Measurements from ENCODE around the gene INSYN2B.

INSYN2B gene

GRCh38 chr5:169914766-169915165 lies 65.5 kb downstream of the INSYN2B start:
- Histone ChIP-seq H3K36me3 (ENCODE audit: low read length) (no peaks in the 10 kb centered on the region), H3K4me2 (ENCODE audit: low read depth, low read length, poor library complexity, severe bottlenecking) (no peak overlapping the region), H3K9ac (ENCODE audit: low read length) (no peak overlapping the region), H3K27ac (ENCODE audit: low read depth, low read length) (no peak overlapping the region), H3K9me3 (ENCODE audit: insufficient read depth, low read length) (no peaks in the 10 kb centered on the region), H3F3A (ENCODE audit: insufficient read depth) (no peaks in the 10 kb centered on the region), H3K4me3 (ENCODE audit: insufficient read depth, low read length, poor library complexity, severe bottlenecking) (no peak overlapping the region), H3K27me3 (ENCODE audit: low read length) (no peaks in the 10 kb centered on the region), H3K9me2 (replicated peaks; ENCODE audit: insufficient read depth, low read length) (no peaks in the 10 kb centered on the region), H2AFZ (ENCODE audit: low read depth, low read length, severe bottlenecking) (no peak overlapping the region), H3K79me2 (ENCODE audit: insufficient read depth, low read length) (no peaks in the 10 kb centered on the region), H4K20me1 (ENCODE audit: low read depth, low read length) (0 out of 2 replicates have a peak, but pooled peaks cover 3% of the 10 kb centered on the region)
- TF ChIP-seq, protein P1, sequence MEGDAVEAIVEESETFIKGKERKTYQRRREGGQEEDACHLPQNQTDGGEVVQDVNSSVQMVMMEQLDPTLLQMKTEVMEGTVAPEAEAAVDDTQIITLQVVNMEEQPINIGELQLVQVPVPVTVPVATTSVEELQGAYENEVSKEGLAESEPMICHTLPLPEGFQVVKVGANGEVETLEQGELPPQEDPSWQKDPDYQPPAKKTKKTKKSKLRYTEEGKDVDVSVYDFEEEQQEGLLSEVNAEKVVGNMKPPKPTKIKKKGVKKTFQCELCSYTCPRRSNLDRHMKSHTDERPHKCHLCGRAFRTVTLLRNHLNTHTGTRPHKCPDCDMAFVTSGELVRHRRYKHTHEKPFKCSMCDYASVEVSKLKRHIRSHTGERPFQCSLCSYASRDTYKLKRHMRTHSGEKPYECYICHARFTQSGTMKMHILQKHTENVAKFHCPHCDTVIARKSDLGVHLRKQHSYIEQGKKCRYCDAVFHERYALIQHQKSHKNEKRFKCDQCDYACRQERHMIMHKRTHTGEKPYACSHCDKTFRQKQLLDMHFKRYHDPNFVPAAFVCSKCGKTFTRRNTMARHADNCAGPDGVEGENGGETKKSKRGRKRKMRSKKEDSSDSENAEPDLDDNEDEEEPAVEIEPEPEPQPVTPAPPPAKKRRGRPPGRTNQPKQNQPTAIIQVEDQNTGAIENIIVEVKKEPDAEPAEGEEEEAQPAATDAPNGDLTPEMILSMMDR (IDR thresholded peaks at IDR 0.05; ENCODE audit: insufficient read depth, low read length, poor library complexity, severe bottlenecking), result no peak
- TF ChIP-seq EZH2phosphoT487 (conservative IDR thresholded peaks at IDR 0.05; ENCODE audit: low read length), result no peak

DNA sequence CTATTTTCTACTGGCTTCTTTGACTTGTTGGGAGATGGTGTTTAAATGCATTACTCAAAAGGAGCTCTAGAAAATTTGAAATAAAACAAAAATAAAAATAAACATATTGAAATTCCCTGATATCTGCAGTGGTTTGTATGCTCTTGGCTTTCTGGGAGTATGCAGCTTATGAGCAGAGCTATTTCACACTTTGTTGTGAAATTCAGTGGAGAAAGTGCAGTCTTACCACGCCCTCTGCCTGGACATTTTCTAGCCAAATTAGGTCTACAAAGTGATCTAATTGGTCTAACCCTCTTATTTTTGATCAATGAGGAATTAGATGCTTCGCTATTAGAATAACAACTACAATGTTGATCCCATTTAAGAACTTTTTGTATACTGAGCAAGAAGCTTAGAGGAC lies 66.8 kb downstream of the INSYN2B start:
- no peak overlapping the region for H3K4me2 ChIP-seq (ENCODE audit: low read depth, low read length, poor library complexity, severe bottlenecking)
- no peak overlapping the region for H3K27ac ChIP-seq (ENCODE audit: low read depth, low read length)
- TF ChIP-seq, protein P1 (IDR thresholded peaks at IDR 0.05; ENCODE audit: insufficient read depth, low read length, poor library complexity, severe bottlenecking), result no peak
- TF ChIP-seq EZH2phosphoT487 (conservative IDR thresholded peaks at IDR 0.05; ENCODE audit: low read length), result no peak
- no peaks in the 10 kb centered on the region for H3K9me3 ChIP-seq (ENCODE audit: insufficient read depth, low read length)
- no peaks in the 10 kb centered on the region for H3K27me3 ChIP-seq (ENCODE audit: low read length)
- no peaks in the 10 kb centered on the region for H4K20me1 ChIP-seq (ENCODE audit: low read depth, low read length)
- no peaks in the 10 kb centered on the region for H3K36me3 ChIP-seq (ENCODE audit: low read length)
- no peaks in the 10 kb centered on the region for H3F3A ChIP-seq (ENCODE audit: insufficient read depth)
- H3K4me3 ChIP-seq (ENCODE audit: insufficient read depth, low read length, poor library complexity, severe bottlenecking), result no peak overlapping the region
- H3K79me2 ChIP-seq (ENCODE audit: insufficient read depth, low read length), result no peaks in the 10 kb centered on the region
- no peak overlapping the region for H3K9ac ChIP-seq (ENCODE audit: low read length)
- no peaks in the 10 kb centered on the region for H3K9me2 ChIP-seq (replicated peaks; ENCODE audit: insufficient read depth, low read length)
- no peak overlapping the region for H2AFZ ChIP-seq (ENCODE audit: low read depth, low read length, severe bottlenecking)

DNA sequence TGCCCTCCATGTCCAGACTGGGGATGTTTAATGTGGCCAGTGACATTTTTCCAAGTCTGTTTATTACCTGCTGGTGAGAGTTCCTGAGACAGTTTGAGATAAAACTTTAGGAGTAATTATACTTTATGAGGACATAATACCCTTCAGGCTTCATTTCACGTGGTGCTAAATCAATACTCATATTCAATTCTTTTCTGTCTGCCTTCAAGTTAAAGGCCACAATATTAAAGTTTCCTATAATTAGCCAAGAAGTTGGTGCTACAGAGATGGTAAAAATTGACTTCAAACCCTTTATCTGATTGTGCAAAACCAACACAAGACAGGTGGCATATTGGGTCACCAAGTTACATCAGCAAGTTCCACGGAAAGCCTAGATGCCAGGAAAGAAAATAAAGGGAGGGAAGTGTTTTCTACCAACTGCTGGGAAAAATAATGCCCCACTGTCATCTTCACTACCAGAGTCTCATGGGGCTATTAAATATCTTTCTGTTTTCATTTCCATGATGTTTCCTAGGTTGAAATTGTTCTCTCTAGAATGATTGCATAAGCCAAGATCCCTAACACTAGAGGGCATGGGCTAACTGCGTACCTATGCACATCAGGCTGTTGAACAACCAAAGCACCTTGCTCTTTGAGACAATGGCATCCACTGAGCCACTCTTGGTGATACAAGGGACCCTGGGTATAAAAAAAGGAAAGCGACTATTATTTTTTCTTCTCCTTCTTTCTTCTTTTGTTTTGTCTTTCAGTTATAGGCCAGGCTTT lies 68.7 kb downstream of the INSYN2B start:
- H3K9me3 ChIP-seq (ENCODE audit: insufficient read depth, low read length), result no peaks in the 10 kb centered on the region
- H4K20me1 ChIP-seq (ENCODE audit: low read depth, low read length), result no peaks in the 10 kb centered on the region
- H2AFZ ChIP-seq (ENCODE audit: low read depth, low read length, severe bottlenecking), result no peak overlapping the region
- H3K9me2 ChIP-seq (replicated peaks; ENCODE audit: insufficient read depth, low read length), result no peaks in the 10 kb centered on the region
- H3K27ac ChIP-seq (ENCODE audit: low read depth, low read length), result no peak overlapping the region
- no peak overlapping the region for H3K4me2 ChIP-seq (ENCODE audit: low read depth, low read length, poor library complexity, severe bottlenecking)
- TF ChIP-seq, protein P1 (IDR thresholded peaks at IDR 0.05; ENCODE audit: insufficient read depth, low read length, poor library complexity, severe bottlenecking), result no peak
- no peak for TF ChIP-seq EZH2phosphoT487 (conservative IDR thresholded peaks at IDR 0.05; ENCODE audit: low read length)
- H3K79me2 ChIP-seq (ENCODE audit: insufficient read depth, low read length), result no peaks in the 10 kb centered on the region
- no peaks in the 10 kb centered on the region for H3F3A ChIP-seq (ENCODE audit: insufficient read depth)
- no peak overlapping the region for H3K9ac ChIP-seq (ENCODE audit: low read length)
- H3K36me3 ChIP-seq (ENCODE audit: low read length), result no peaks in the 10 kb centered on the region
- no peaks in the 10 kb centered on the region for H3K27me3 ChIP-seq (ENCODE audit: low read length)
- H3K4me3 ChIP-seq (ENCODE audit: insufficient read depth, low read length, poor library complexity, severe bottlenecking), result no peak overlapping the region
